Measurements from ENCODE around the gene PLCB4.
A peak's percentile ranks its signal among the peaks of the same experiment; 100 is the strongest.

PLCB4 gene

GRCh38 chr20:9409352-9409751 lies 340.5 kb downstream of the PLCB4 start:
- DNase-seq, result no peak

DNA sequence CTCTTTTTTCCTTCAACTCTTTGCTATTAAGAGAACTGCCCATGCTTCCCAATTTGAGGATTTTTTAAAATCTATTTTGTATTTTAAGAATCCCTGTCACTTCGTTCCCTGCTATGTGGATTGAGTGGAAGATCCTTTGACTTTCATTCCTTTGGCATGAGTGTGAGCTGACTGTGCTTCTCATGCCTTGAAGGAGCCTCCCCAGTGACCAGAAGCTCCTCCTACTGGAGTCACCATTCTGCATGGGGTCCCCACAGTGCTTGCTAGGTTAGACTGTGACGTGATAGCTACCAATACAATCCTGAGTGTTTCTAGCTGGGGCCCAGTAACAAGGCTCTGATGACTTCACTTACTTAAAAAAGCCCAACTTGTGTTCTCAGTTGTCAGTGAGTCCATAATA lies 341.1 kb downstream of the PLCB4 start:
- DNase-seq, result no peak

DNA sequence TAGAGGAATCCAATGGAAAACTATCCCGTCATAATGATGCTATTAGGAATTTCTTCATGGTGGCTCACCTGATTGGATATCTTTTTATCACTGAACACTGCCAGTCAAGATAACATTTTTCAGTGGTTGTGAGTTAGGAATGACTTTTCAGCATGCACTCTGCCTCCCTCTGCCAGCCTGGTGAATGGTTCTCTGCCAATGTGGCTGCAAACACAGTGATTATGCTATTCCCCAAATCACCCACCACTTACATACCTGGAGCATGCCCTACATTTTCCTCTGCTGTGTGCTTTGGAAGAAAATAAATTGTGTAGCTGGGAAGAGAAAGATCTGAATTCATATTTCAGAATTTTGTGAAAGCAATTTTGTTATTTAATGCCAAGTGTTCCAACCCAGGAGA lies 342.9 kb downstream of the PLCB4 start:
- no peak for DNase-seq

DNA sequence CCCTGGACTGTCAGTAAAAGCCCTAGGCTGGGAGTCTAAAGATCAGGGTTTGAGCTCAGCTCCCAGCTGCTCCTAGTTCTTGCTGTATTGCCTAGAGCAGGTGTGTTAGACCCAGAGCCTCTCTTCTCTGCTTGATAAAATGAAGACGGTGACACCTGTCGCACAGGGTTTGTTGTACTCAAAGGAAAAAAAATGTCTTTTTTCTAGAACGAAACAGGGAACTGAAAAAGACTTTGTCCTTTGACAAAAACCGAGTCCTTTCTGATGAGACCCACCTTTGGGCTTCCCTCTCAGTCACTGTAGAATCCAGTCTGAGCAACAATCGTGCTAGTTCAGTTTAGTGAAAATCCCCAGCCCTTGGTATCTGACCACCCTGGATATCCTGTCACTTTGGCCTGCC lies 343.4 kb downstream of the PLCB4 start:
- DNase-seq, result no peak

GRCh38 chr20:9413001-9413400 lies 344.1 kb downstream of the PLCB4 start:
- no peak for DNase-seq

GRCh38 chr20:9415426-9415825 lies 346.5 kb downstream of the PLCB4 start:
- DNase-seq, result no peak

- DNase-seq, result no peak
Observed at GRCh38 chr20:9416421-9416820, 347.5 kb downstream of the PLCB4 start.

DNA sequence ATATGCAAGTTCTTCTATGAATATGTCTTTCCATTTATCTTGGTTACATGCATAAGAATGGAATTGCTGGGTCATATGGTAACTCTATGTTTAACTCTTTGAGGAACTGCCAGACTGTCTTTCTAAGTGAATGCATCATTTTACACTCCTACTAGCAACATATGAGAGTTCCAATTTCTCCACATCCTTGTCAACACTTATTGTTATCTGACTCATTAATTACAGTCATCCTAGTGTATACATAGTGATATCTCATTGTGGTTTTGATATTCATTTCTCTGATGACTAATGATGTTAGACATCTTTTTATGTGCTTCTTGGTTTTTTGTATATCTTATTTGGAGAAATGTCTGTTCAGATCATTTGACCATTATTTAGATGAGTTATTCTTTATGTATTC lies 348.8 kb downstream of the PLCB4 start:
- no peak for DNase-seq

- no peak for DNase-seq
Observed at GRCh38 chr20:9422321-9423057, 353.6 kb downstream of the PLCB4 start.

DNA sequence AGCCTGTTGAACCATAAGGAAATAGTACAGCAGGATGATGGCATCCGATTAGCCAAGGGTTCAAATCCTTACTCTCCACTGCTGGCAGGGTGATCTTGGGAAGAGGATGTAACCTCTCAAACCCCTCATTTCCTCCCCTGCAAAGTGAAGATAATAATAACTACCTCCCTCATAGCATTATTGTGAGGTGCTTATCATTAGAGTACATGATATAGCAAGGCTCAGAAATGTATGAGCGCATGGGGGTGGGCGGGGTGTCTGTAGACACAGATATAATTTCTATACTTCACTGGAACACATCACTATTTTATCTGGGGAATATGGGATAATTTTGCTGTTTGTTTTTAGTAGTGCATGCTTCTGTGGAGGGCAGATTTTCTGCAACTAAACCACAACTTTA lies 355.7 kb downstream of the PLCB4 start:
- peak; percentile 71 for DNase-seq

- DNase-seq, result peak; percentile 43
Observed at GRCh38 chr20:9427430-9428291, 358.8 kb downstream of the PLCB4 start.

DNA sequence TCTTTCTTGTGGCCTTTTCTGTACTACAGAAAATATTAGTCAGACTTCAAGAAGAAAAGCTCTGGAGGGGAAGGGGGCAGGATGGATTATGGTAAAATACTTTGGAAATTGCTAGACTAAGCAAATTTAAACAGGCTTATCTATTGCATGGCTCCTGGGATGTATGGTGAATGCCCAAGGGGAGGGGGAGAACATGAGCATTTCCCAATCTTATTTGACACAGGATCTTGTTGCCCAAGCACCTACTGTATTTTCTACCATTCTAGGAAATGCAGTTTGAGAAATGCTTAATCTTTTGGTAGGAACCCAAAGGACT lies 359.4 kb downstream of the PLCB4 start:
- no peak for DNase-seq

DNA sequence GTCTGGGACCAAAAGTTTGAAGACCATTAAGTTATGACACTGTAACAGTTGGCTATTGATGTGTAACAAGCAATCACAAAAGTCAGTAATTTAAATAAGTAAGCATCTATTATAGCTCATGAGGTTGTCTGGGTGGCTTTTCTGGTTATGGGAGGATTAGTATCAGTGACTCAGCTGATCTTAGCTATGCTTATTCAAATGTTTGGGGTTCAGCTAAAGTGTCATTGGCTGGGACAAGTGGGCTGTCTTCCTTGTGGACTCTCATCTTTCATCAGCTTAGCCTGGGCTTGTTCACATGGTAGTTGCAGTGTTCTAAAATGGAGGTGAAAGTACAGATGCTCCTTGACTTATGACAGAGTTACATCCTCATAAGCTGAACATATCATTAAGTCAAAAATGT lies 370.9 kb downstream of the PLCB4 start:
- peak; percentile 7 for DNase-seq

DNA sequence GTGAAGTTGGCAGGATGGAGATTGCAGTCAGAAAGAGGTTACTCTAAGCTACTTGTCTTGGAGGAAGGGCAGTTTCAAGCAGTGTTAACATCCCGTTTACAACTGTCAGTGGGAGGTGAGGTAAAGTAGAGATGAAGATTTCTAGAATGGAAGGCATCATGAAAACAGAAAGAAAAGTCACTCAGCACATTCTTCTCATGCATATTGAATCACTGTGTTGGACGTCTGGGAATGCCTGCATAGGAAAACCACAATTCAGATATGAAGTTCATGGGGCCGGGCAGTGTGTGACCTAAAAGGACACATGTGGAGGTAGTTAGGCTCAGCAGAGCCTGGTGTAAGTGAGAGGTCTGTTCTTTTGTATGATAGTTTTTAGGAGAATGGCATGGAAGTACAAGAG lies 372.0 kb downstream of the PLCB4 start:
- DNase-seq, result no peak

GRCh38 chr20:9441948-9442347 lies 373.1 kb downstream of the PLCB4 start:
- no peak for DNase-seq

DNA sequence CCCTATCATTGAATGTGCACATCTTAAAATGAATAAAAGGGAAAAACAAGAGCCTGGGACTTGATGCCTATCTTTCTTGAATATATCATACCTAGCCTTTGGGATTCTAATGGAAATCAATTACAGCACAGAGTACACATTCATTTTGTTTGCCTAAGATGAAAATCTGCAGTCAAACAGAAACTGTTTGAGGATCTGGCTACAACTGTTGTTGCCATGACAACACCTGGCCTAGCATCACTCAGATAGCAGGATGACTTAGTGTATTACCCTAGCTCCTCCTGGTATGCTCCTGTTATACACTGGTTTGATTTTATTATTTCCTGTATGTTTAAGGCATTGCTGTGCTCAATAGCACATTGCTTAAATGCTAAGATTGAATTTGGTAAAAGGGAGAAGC lies 374.0 kb downstream of the PLCB4 start:
- no peak for DNase-seq

GRCh38 chr20:9444921-9445320 lies 376.0 kb downstream of the PLCB4 start:
- DNase-seq, result no peak

- peak; percentile 20 for DNase-seq
Observed at GRCh38 chr20:9447182-9447581, 378.3 kb downstream of the PLCB4 start.

- DNase-seq, result no peak
Observed at GRCh38 chr20:9453201-9453600, 384.3 kb downstream of the PLCB4 start.

DNA sequence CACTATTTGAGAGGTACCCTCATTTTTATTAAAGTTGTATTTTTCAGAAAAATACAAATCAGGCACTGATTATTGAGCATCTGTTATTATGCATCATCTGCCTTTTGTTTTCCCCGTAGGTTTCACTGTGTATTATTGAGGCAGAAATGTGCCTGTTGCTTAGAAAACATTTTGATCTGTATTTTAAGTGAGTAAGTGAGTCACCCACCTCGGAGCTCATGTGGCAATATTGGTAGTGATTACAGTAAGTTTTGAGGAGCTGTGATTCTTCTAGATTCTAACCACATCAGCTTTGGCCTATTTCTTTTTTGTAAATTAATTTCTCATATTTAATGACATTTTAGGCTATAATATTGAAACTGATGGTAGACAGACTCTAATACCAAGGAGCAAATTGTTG lies 385.9 kb downstream of the PLCB4 start:
- DNase-seq, result no peak

DNA sequence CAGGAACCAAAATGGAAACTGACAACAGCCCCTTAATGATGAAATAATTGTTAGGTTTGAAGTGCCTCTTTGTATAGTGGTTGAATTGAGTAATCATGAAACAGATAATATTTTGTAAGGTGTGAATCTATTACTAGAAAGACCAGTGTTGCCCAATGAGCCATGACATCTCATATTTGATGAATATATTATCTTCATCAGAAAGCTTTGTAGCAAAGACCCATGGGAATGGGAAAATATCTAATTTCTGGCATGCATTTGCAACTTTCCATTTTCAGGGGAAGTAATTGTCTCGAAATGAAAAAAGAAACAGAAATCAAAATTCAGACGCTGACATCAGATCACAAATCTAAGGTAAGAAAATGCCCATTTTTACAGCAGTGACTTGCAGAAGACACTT lies 388.2 kb downstream of the PLCB4 start:
- peak; percentile 35 for DNase-seq

- peak; percentile 44 for DNase-seq
Observed at GRCh38 chr20:9458138-9458796, 389.4 kb downstream of the PLCB4 start.

DNA sequence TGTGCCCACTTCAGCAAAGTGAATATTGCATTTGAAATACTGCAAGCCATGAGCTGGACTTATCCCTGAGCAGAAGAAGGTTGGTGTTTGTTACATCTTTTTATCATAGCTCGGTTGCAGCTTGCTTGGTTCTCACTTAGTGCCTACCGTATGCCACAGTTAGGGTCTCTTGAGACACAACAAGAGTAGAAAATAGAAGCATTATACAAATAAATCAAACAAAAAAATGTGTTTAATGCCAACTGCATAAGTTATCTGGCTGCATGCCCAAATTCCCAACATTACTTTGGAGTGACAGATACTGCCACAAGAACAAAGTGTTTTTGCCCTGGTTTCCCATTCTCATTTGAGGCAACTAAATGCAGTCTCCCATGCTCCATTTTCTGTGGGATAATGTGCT lies 391.6 kb downstream of the PLCB4 start:
- no peak for DNase-seq

GRCh38 chr20:9467995-9468394 lies 399.1 kb downstream of the PLCB4 start:
- DNase-seq, result peak; percentile 37

Data from hematopoietic multipotent progenitor cell treated with erythropoietin and hydrocortisone succinate and interleukin-3 and kit ligand, for 4 days (in vitro differentiated cells).